Myometrial cell (primary cell): ENCODE measurements around the gene AK9. TPM values are rescaled to one million over a fixed set of nuclear protein-coding genes. Genes with fewer than 3 reads are reported as not detected.

ENCODE experiments used
- total RNA-seq: library from RNA; depleted of rRNA; stranded (reverse); fragments of >200 nt; gene quantifications from 2 replicates; pipeline ENCODE4 v1.2.3, GENCODE V29; 2015

Gene AK9
- 1.4 and 5.5 TPM in 2 replicates for total RNA-seq

DNA sequence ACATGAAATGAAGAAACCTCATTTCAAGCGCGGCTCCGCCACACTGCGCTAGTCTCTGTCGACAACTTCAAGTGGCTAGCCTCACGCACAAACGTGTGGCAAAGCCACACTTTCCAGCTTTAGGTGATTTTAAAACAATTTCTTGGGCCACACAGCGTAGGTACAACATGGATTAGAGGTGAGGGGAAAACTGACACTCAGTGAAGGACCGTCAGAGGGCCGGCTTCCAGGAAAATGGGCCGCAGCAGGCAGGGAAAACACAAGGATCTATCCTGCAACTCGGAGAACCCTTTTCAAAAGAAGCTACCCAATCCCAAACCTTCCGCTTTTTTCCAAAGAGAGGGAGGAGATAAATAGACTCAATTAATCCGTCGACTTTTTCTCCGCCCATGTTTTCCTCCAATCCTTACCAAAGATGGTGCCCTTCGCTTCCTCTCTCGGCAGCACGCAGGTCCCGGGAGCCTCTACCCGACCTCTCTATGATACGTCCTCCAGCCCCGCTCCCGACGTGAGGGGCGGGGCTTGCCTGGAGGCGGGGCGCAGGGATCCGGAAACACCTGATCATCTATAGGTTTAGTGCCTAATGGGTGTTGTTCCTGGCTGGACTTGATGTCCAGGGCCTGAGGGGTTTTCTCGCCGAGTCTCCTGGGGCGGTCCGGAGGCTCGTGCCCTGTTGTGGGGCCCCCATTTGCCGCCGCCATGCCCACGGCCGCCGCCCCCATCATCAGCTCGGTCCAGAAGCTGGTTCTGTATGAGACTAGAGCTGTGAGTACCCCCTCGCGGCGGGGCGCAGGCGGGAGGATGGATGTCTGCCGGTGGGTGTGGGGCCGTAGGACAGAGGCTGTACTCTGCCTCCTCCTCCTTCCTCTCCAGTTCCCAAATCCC lies at the start of gene AK9, which contains the start of gene FIG4:
AK9 (minus strand) TSS at position 466 of the 885 bp plus-strand sequence. CDS start 15,457 bp downstream, outside the sequence.
FIG4 (plus strand) TSS at position 560 of the 885 bp plus-strand sequence; CDS start at position 700, 140 bp downstream.

DNA sequence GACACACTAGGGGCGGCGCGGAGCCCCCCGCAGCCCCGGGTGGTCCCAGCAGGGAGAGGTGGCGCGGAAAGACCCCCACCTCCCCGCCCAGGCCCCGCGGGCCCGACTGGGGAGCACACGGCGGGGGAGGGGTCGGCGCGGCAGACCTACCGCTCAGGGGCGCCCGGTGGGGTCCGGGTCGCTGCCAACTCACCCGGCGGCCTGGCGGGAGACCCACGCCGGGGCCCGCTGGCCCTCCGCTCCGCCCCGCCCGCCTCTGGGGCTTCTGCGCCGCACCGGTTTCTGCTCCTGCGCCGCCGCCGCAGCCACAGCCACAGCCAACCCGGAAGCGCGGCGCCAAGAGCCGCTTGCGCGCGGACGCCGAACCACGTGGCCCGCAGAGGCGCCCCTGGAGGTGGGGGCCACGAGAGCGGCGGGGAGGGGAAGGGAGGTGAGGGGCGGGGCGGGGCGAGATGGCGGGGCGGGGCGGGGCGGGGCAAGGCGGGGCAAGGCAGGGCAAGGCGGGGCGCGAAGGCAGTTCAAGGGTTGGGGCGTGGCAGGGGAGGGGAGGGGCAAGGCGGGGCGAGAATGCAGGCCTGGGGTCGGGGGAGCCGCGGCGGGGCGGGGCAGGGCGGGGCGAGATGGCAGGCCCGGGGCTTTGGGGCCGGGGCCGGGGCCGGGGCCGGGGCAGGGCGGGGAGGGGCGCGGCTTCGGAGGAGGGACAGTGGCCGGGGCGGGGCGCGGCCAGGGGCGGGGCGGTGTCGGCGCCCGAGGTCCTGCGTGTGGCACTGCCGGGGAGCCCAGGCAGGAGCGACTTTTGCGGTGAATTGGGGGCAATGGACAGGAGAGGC lies 207.9 kb downstream of the AK9 start, which contains the start of gene ZBTB24:
ZBTB24 (minus strand) TSS at position 315 of the 830 bp plus-strand sequence. CDS start 1,193 bp downstream, outside the sequence.

DNA sequence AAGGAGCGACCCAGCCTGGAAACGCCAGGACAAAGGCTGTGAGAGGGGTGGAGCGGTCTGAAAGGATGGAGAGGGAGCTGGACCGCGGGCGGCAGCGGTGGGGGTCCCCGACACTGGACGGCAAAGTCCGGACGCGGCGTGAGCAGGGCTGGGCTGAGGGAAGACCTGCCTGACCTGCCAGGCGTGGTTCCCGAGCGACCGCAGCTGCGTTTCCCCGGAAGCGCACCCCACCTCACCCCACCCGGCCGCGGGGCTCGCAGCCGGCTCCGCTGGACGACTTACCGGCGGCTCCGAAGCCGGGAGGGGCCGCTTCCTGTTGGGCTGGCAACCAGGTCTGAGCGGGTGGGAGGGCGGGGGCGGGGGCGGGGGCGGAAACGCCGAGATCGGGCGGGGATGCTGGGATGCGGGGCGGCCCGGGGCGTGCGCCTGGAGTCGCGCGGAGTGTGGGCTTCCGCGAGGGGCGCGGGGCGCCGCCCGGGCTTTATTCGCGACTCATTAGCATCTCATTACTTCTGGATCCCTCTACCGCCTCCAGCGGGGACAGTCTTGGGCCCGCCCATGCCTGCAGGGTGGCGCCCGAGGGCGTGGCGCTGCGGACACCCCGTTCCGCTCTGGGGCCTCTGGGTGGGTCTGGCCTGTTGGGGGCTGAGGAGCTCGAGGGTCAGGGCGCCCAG lies 235.4 kb downstream of the AK9 start, which contains the start of gene MICAL1:
MICAL1 (minus strand) TSS at position 336 of the 674 bp plus-strand sequence. CDS start 1,576 bp downstream, outside the sequence.

Other genes with a start within 250 kb of the AK9 start
- 43.8 and 44.5 TPM in 2 replicates for gene MICAL1, start 235.4 kb downstream of the AK9 start, total RNA-seq
- gene ZBTB24, start 208.0 kb downstream of the AK9 start, total RNA-seq = 3.5 and 4.6 TPM in 2 replicates
- 14.4 and 18.1 TPM in 2 replicates for gene FIG4, start 94 bp upstream of the AK9 start, total RNA-seq